IMR-90 (cell line): ENCODE measurements around the gene TMPRSS13. TPM values are rescaled to one million over a fixed set of nuclear protein-coding genes. Genes with fewer than 3 reads are reported as not detected.

Experiments
- ATAC-seq: fragments of 200-7000 bp; cut with Tn5 transposase; 2 replicates; pipeline ENCODE4 v1.9.1; 2020; ENCODE audit warnings: low read depth, mild to moderate bottlenecking, moderate library complexity
- BruUV-seq: library from RNA; stranded (reverse); fragments of 400-500 nt; replicated peaks from 2 replicates; lab custom pipeline; 2021; lab: Mats Ljungman, UMichigan
- CTCF ChIA-PET: fragments of 300-600 bp; formaldehyde crosslinking; extraction: SDS; loops from one replicate; lab custom pipeline; 2021; ENCODE audit warnings: antibody characterized with exemption; lab: Yijun Ruan, JAX
- POLR2A ChIA-PET: fragments of 300-600 bp; sonication (Branson Sonifier 250); formaldehyde crosslinking; loops from one replicate; lab custom pipeline; 2022; ENCODE audit warnings: antibody characterized with exemption; ENCODE audit not compliant: unreplicated experiment; lab: Charles Lee
- DNase-seq: peaks from one replicate; pipeline ENCODE4 v3.0.0; 2013
- H2AFZ ChIP-seq: replicated peaks from 2 replicates; pipeline ENCODE3; 2013; ENCODE audit warnings: low read length, mild to moderate bottlenecking; ENCODE audit not compliant: poor library complexity
- H2AK5ac ChIP-seq: 2 replicates; pipeline ENCODE4 v1.6.1; 2013; ENCODE audit warnings: low read depth, low read length, inconsistent platforms
- H2AK9ac ChIP-seq: replicated peaks from 2 replicates; pipeline ENCODE3; 2013; ENCODE audit warnings: mild to moderate bottlenecking, low read depth, low read length, moderate library complexity; ENCODE audit not compliant: poor library complexity
- H2BK120ac ChIP-seq: 2 replicates; pipeline ENCODE4 v1.6.1; 2013; ENCODE audit warnings: low read depth, low read length, inconsistent platforms
- H2BK15ac ChIP-seq: 3 replicates; pipeline ENCODE4 v1.6.1; 2013; ENCODE audit warnings: low read depth, low read length, inconsistent platforms
- H2BK20ac ChIP-seq: 2 replicates; pipeline ENCODE4 v1.6.1; 2013; ENCODE audit warnings: low read depth, mild to moderate bottlenecking, inconsistent platforms, low read length, moderate library complexity
- H2BK5ac ChIP-seq: 2 replicates; pipeline ENCODE4 v1.6.1; 2013; ENCODE audit warnings: mild to moderate bottlenecking, low read depth, low read length, inconsistent platforms; ENCODE audit not compliant: poor library complexity, severe bottlenecking
- H3K14ac ChIP-seq: replicated peaks from 2 replicates; pipeline ENCODE4 v1.6.1; 2013; ENCODE audit warnings: low read depth, low read length, inconsistent platforms
- H3K18ac ChIP-seq: 2 replicates; pipeline ENCODE4 v1.6.1; 2013; ENCODE audit warnings: low read depth, low read length, control low read depth
- H3K23ac ChIP-seq: 2 replicates; pipeline ENCODE4 v1.6.1; 2013; ENCODE audit warnings: low read depth, low read length, inconsistent platforms
- H3K27ac ChIP-seq: 2 replicates; pipeline ENCODE4 v1.5.1; 2013; ENCODE audit warnings: mild to moderate bottlenecking, control low read depth, low read length; ENCODE audit not compliant: insufficient read depth
- H3K27me3 ChIP-seq: 2 replicates; pipeline ENCODE4 v1.6.1; 2013; ENCODE audit warnings: low read length; ENCODE audit not compliant: control insufficient read depth, insufficient read depth
- H3K36me3 ChIP-seq: 2 replicates; pipeline ENCODE4 v1.6.1; 2013; ENCODE audit warnings: low read length, mixed read lengths; ENCODE audit not compliant: control insufficient read depth, insufficient read depth
- H3K4ac ChIP-seq: 2 replicates; pipeline ENCODE4 v1.6.1; 2013; ENCODE audit warnings: low read depth, low read length, inconsistent platforms
- H3K4me1 ChIP-seq: 2 replicates; pipeline ENCODE4 v1.6.1; 2013; ENCODE audit warnings: low read length, mixed read lengths; ENCODE audit not compliant: control insufficient read depth, insufficient read depth
- H3K4me2 ChIP-seq: 2 replicates; pipeline ENCODE4 v1.6.1; 2013; ENCODE audit warnings: low read depth, mild to moderate bottlenecking, control low read depth, low read length, moderate library complexity
- H3K4me3 ChIP-seq: 2 replicates; pipeline ENCODE4 v1.5.1; 2013; ENCODE audit warnings: low read depth, mild to moderate bottlenecking, control low read depth, low read length, moderate library complexity; ENCODE audit not compliant: insufficient read depth
- H3K56ac ChIP-seq: 2 replicates; pipeline ENCODE4 v1.6.1; 2013; ENCODE audit warnings: low read length, inconsistent platforms; ENCODE audit not compliant: insufficient read depth; ENCODE audit errors: extremely low read depth
- H3K79me1 ChIP-seq, 2 experiments: 2 replicates each; pipeline ENCODE4 v1.6.1; 2013; ENCODE audit warnings: low read length in 2 of 2, inconsistent platforms in 1 of 2, low read depth in 1 of 2
- H3K9ac ChIP-seq: 2 replicates; pipeline ENCODE4 v1.6.1; 2013; ENCODE audit warnings: low read depth, low read length, control low read depth
- H3K9me1 ChIP-seq: 2 replicates; pipeline ENCODE4 v1.6.1; 2013; ENCODE audit warnings: low read length, inconsistent platforms; ENCODE audit not compliant: insufficient read depth
- H3K9me3 ChIP-seq: 2 replicates; pipeline ENCODE4 v1.6.1; 2013; ENCODE audit warnings: low read length; ENCODE audit not compliant: control insufficient read depth, insufficient read depth
- H4K20me1 ChIP-seq: 2 replicates; pipeline ENCODE4 v1.6.1; 2013; ENCODE audit warnings: low read length, inconsistent platforms; ENCODE audit not compliant: insufficient read depth
- H4K5ac ChIP-seq: 2 replicates; pipeline ENCODE4 v1.6.1; 2013; ENCODE audit warnings: mild to moderate bottlenecking, low read depth, low read length, control low read depth
- H4K8ac ChIP-seq, 2 experiments: 2 replicates each; pipeline ENCODE4 v1.6.1; 2013; ENCODE audit warnings: low read depth in 2 of 2, low read length in 2 of 2, control low read depth in 1 of 2, inconsistent platforms in 1 of 2
- H4K91ac ChIP-seq: 2 replicates; pipeline ENCODE4 v1.6.1; 2013; ENCODE audit warnings: low read depth, low read length, inconsistent platforms; ENCODE audit not compliant: insufficient read depth
- CEBPB ChIP-seq: IDR thresholded peaks from 2 replicates; pipeline ENCODE4 v1.6.1; 2012; ENCODE audit warnings: low read depth, low read length, improper control_type of control experiment
- CHD1 ChIP-seq: IDR thresholded peaks from 2 replicates; pipeline ENCODE4 v1.6.1; 2012; ENCODE audit warnings: low read depth, low read length, improper control_type of control experiment
- MXI1 ChIP-seq: IDR thresholded peaks from 2 replicates; pipeline ENCODE4 v1.6.1; 2012; ENCODE audit warnings: low read depth, mild to moderate bottlenecking, low read length, moderate library complexity, borderline replicate concordance
- POLR2A ChIP-seq: IDR thresholded peaks from 2 replicates; pipeline ENCODE4 v1.6.1; 2012; ENCODE audit warnings: mild to moderate bottlenecking, low read depth, low read length
- RCOR1 ChIP-seq: IDR thresholded peaks from 2 replicates; pipeline ENCODE4 v1.6.1; 2012; ENCODE audit warnings: mild to moderate bottlenecking, low read length, improper control_type of control experiment; ENCODE audit not compliant: insufficient replicate concordance
- WGBS, 2 experiments: methylation state at CpG; one replicate each; pipeline versions ENCODE4 v1.1.5 to v1.1.7; 2013; ENCODE audit warnings: missing lambda C conversion rate in 2 of 2; ENCODE audit not compliant: insufficient read length in 1 of 2; ENCODE audit errors: extremely low coverage in 2 of 2; 5-methylcytosine and 5-hydroxymethylcytosine counted together
- dilution Hi-C: fragments of 300-500 bp; cut with HindIII; formaldehyde crosslinking; loops from one replicate; pipeline ENCODE4 v1.14.3; 2018; ENCODE audit warnings: low sequenced_read_pairs; ENCODE audit not compliant: unreplicated experiment
- in situ Hi-C: fragments of 300-500 bp; cut with MboI; formaldehyde crosslinking; loops from 3 replicates; pipeline ENCODE4 v1.14.3; 2019; ENCODE audit warnings: low sequenced_read_pairs, inconsistent platforms, mixed read lengths
- intact Hi-C: fragments of 100-400 bp; cut with micrococcal nuclease; formaldehyde crosslinking; loops from 2 replicates; pipeline ENCODE4 v1.10.0; 2022
- polyA plus RNA-seq, 3 experiments: library from polyadenylated mRNA; depleted of rRNA; stranded (reverse); fragments of >200 nt; gene quantifications; 2 replicates each; pipeline ENCODE4 v1.2.3, GENCODE V29; 2012; ENCODE audit warnings: low replicate concordance in 1 of 3
- total RNA-seq: library from RNA; depleted of rRNA; stranded (reverse); fragments of >200 nt; gene quantifications from 2 replicates; pipeline ENCODE4 v1.2.3, GENCODE V29; 2012
- TF ChIP-seq, protein P1 (sequence below): fragments of 150-350 bp; IDR thresholded peaks from 2 replicates; pipeline ENCODE4 v1.6.1; 2016; ENCODE audit warnings: low read depth, mild to moderate bottlenecking, low read length, moderate library complexity, borderline replicate concordance
- TF ChIP-seq, protein P2 (sequence below): fragments of 150-350 bp; IDR thresholded peaks from 2 replicates; pipeline ENCODE4 v1.6.1; 2017; ENCODE audit warnings: mild to moderate bottlenecking, antibody characterized with exemption, low read length, low read depth

The TMPRSS13 gene
- total and polyA plus RNA-seq, 2 of the 4 experiments (the other 2 are of a cell fraction), result not detected

DNA sequence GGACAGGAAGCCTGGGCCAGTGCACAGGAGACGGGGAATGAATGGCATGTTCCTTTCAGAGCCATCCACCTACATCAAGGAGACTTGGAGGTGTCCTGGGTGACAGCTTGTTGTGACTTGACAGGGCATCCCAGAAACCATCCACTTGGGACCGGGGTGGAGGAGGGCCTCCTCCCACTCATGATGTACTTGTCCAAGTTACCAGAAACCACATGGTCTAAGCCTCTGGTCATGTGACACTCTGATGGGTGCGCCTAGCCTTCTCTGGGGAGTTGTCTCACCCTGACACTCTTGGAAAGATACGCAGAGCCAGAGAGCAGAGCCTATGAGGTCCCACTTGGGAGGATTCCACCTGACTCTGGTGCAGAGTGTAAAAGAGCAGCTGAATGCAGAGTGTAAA is 31.1 kb downstream of the TMPRSS13 start:
- H2AFZ ChIP-seq, result no peak overlapping the region
- no peak overlapping the region for H3K4ac ChIP-seq
- H3K79me1 ChIP-seq, result no peaks in the 10 kb centered on the region
- no peak overlapping the region for H4K91ac ChIP-seq
- H2BK20ac ChIP-seq, result no peak overlapping the region
- intact Hi-C loops, result no loop called here
- H3K9me3 ChIP-seq, result no peaks in the 10 kb centered on the region
- H3K27me3 ChIP-seq, result no peaks in the 10 kb centered on the region; the same call in 1 of the 2 replicates
- no peak overlapping the region for H4K5ac ChIP-seq
- no peak overlapping the region for H2AK5ac ChIP-seq
- no peak overlapping the region for H3K56ac ChIP-seq
- H3K14ac ChIP-seq, result no peak overlapping the region
- H3K9me1 ChIP-seq, result no peaks in the 10 kb centered on the region
- no peak for TF ChIP-seq CHD1
- TF ChIP-seq, protein P1, sequence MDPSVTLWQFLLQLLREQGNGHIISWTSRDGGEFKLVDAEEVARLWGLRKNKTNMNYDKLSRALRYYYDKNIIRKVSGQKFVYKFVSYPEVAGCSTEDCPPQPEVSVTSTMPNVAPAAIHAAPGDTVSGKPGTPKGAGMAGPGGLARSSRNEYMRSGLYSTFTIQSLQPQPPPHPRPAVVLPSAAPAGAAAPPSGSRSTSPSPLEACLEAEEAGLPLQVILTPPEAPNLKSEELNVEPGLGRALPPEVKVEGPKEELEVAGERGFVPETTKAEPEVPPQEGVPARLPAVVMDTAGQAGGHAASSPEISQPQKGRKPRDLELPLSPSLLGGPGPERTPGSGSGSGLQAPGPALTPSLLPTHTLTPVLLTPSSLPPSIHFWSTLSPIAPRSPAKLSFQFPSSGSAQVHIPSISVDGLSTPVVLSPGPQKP, result no peak
- no peak for TF ChIP-seq POLR2A
- TF ChIP-seq MXI1, result no peak
- TF ChIP-seq, protein P2, sequence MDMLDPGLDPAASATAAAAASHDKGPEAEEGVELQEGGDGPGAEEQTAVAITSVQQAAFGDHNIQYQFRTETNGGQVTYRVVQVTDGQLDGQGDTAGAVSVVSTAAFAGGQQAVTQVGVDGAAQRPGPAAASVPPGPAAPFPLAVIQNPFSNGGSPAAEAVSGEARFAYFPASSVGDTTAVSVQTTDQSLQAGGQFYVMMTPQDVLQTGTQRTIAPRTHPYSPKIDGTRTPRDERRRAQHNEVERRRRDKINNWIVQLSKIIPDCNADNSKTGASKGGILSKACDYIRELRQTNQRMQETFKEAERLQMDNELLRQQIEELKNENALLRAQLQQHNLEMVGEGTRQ, result no peak
- no peak for TF ChIP-seq RCOR1
- no peak for TF ChIP-seq CEBPB
- in situ Hi-C loops, result no loop called here
- BruUV-seq, result no TSS peak
- no peaks in the 10 kb centered on the region for H4K20me1 ChIP-seq
- no peaks in the 10 kb centered on the region for H3K4me1 ChIP-seq
- DNase-seq (no peak), ATAC-seq (no peak)
- no peak overlapping the region for H2BK5ac ChIP-seq
- no peak overlapping the region for H3K4me2 ChIP-seq
- no peak overlapping the region for H4K8ac ChIP-seq
- H2AK9ac ChIP-seq, result no peak overlapping the region
- WGBS, 2 experiments, result 60% methylated on average over 1 of the region's 4 CpGs; no CpG with 5 or more reads in 1 of the 2 experiments
- H3K18ac ChIP-seq, result no peak overlapping the region
- no peak overlapping the region for H2BK120ac ChIP-seq
- POLR2A ChIA-PET, result no interaction called here
- H3K9ac ChIP-seq, result no peak overlapping the region
- no peak overlapping the region for H2BK15ac ChIP-seq
- CTCF ChIA-PET, result no interaction called here
- dilution Hi-C loops, result no loop called here
- no peak overlapping the region for H3K27ac ChIP-seq
- no peaks in the 10 kb centered on the region for H3K36me3 ChIP-seq
- no peak overlapping the region for H3K4me3 ChIP-seq
- H3K23ac ChIP-seq, result no peak overlapping the region
